ENCODE measurements around the gene STYK1. TPM values are rescaled to one million over a fixed set of nuclear protein-coding genes. Genes with fewer than 3 reads are reported as not detected.

STYK1 gene
- total and polyA plus RNA-seq, 11 donors, result 0.01 to 0.21 TPM; not detected in 9

GRCh38 chr12:10718279-10718821, 44.5 kb upstream of the STYK1 start:
- DNase-seq (no peak), ATAC-seq (no peak)
- Histone ChIP-seq H3K27ac (peak overlapping the region; percentile 22 to 100 (median 98)), H3K36me3 (peaks cover 0 to 43% (median 24%) of the 10 kb centered on the region in 9 donors), H3K9me3 (no peaks in the 10 kb centered on the region), H3K4me3 (peak overlapping the region in 5 of 12 donors; percentile 5 to 95 (median 20)), H3K4me1 (peaks cover 13 to 66% (median 54%) of the 10 kb centered on the region in 12 donors), H3K27me3 (no peaks in the 10 kb centered on the region)
- intact Hi-C loops (cut with DNase I), result loop anchor here in 3 of 10 donors (5.0 to 10.0 kb wide), 2 partner anchors 34 to 504 kb away; partner anchors contain the start of gene GABARAPL1 (in 2 of the 3)
- 32 to 51% (median 47%) methylated on average over 4 of the region's 4 CpGs for WGBS, 4 donors
- TF ChIP-seq CTCF (IDR thresholded peaks at IDR 0.05) (no peak), POLR2A (IDR thresholded peaks at IDR 0.05) (no peak)

GRCh38 chr12:10717410-10717809, 43.6 kb upstream of the STYK1 start:
- Histone ChIP-seq H3K4me1 (peaks cover 13 to 66% (median 54%) of the 10 kb centered on the region in 12 donors), H3K9me3 (no peaks in the 10 kb centered on the region), H3K27ac (peak overlapping the region; percentile 37 to 100 (median 98)), H3K36me3 (peaks cover 0 to 52% (median 34%) of the 10 kb centered on the region in 9 donors), H3K27me3 (no peaks in the 10 kb centered on the region), H3K4me3 (peak overlapping the region in 5 of 12 donors; percentile 12 to 30 (median 23))
- WGBS, 4 donors, result 10 to 27% (median 16%) methylated on average over 2 of the region's 2 CpGs
- no peak for TF ChIP-seq POLR2A (IDR thresholded peaks at IDR 0.05)
- DNase-seq (no peak), ATAC-seq (no peak)
- intact Hi-C loops (cut with DNase I), result loop anchor here in 3 of 10 donors (2.0 to 10.0 kb wide), 3 partner anchors 33 to 503 kb away; partner anchors contain the start of gene GABARAPL1 (in 2 of the 3)

- peak; percentile 78 to 87 (median 84) for DNase-seq
- peak; percentile 75 to 94 (median 92) for ATAC-seq
- peak overlapping the region; percentile 37 to 100 (median 98) for H3K27ac ChIP-seq
- H3K36me3 ChIP-seq, result peaks cover 0 to 58% (median 40%) of the 10 kb centered on the region in 9 donors
- no peak for TF ChIP-seq POLR2A (IDR thresholded peaks at IDR 0.05)
- no peak for TF ChIP-seq CTCF (IDR thresholded peaks at IDR 0.05)
- no peaks in the 10 kb centered on the region for H3K27me3 ChIP-seq
- intact Hi-C loops (cut with DNase I), result loop anchor here in 3 of 10 donors (2.0 to 10.0 kb wide), 3 partner anchors 34 to 502 kb away; partner anchors contain the start of gene GABARAPL1 (in 2 of the 3)
- no peaks in the 10 kb centered on the region for H3K9me3 ChIP-seq
- H3K4me3 ChIP-seq, result peak overlapping the region in 8 of 12 donors; percentile 12 to 30 (median 21)
- peaks cover 13 to 66% (median 54%) of the 10 kb centered on the region in 12 donors for H3K4me1 ChIP-seq
- WGBS, 4 donors, result 5 to 33% (median 14%) methylated on average over 6 of the region's 6 CpGs
Observed at GRCh38 chr12:10716704-10717315, 43.0 kb upstream of the STYK1 start.

GRCh38 chr12:10716277-10716676, 42.4 kb upstream of the STYK1 start:
- Histone ChIP-seq H3K27ac (peak overlapping the region; percentile 37 to 100 (median 98)), H3K4me3 (peak overlapping the region in 6 of 12 donors; percentile 11 to 30 (median 19)), H3K4me1 (peaks cover 13 to 62% (median 55%) of the 10 kb centered on the region in 12 donors), H3K9me3 (no peaks in the 10 kb centered on the region), H3K36me3 (peaks cover 0 to 64% (median 45%) of the 10 kb centered on the region in 9 donors), H3K27me3 (no peaks in the 10 kb centered on the region)
- DNase-seq (no peak), ATAC-seq (no peak)
- intact Hi-C loops (cut with DNase I), result loop anchor here in 3 of 10 donors (2.0 to 10.0 kb wide), 3 partner anchors 35 to 501 kb away; partner anchors contain the start of gene GABARAPL1 (in 2 of the 3)
- WGBS, 4 donors, result 25 to 51% (median 35%) methylated on average over 4 of the region's 4 CpGs
- TF ChIP-seq POLR2A (IDR thresholded peaks at IDR 0.05) (no peak), CTCF (IDR thresholded peaks at IDR 0.05) (no peak)

Measured in heart left ventricle (tissue), 16 donors.